NCI-H526 treated with DMSO at 0.1 percent for 48 hours (cell line): Measurements from ENCODE around the gene SDSL.

Experiments
- DNase-seq: peaks from one replicate; lab custom pipeline; 2025; lab: John Stamatoyannopoulos, UW

The SDSL gene

GRCh38 chr12:113480336-113480971 is 58.3 kb downstream of the SDSL start:
- no peak for DNase-seq

GRCh38 chr12:113482334-113482733 is 60.2 kb downstream of the SDSL start:
- no peak for DNase-seq

- no peak for DNase-seq
These were observed 63.1 kb downstream of the SDSL start for GRCh38 chr12:113485330-113485729.

DNA sequence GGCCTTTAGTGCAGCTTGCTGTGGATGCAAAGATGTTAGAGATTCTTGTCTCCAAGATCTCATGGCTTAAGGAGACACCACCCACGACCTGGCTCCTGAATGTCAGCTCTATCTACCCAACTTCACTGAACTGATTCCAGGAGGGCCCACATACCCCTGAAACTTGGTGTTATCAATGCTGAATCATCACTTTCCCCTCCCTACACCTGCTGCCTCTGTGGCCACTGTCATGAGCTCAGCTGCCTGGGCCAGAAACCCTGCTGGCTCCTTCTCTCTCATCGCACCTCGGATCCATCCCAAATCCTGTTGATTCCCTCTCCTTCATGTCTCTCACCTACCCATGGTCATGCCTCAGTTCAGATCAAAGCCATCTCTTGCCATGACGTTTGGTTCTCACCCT is 64.5 kb downstream of the SDSL start:
- DNase-seq, result no peak
